A549 (cell line): ENCODE results near the gene SYNDIG1L. TPM values are rescaled to one million over a fixed set of nuclear protein-coding genes. Genes with fewer than 3 reads are reported as not detected.

Experiments
- ATAC-seq, 2 experiments: fragments of 200-7000 bp in 1 of 2; fragments of >200 bp in 1 of 2; cut with Nextera tagmentation in 1 of 2; cut with Tn5 transposase in 1 of 2; 3 replicates each; pipeline versions ENCODE4 v1.8.0 to v1.9.1; 2018 to 2020; ENCODE audit warnings: mild to moderate bottlenecking in 1 of 2, moderate library complexity in 1 of 2
- CTCF ChIA-PET: fragments of 300-600 bp; sonication (Branson Sonifier 250); formaldehyde crosslinking; extraction: SDS; loops from one replicate; lab custom pipeline; 2021; ENCODE audit warnings: antibody characterized with exemption, inconsistent platforms; lab: Yijun Ruan, JAX
- POLR2A ChIA-PET: fragments of 350-600 bp; formaldehyde crosslinking; extraction: SDS; loops from one replicate; lab custom pipeline; 2021; ENCODE audit warnings: antibody characterized with exemption, inconsistent platforms; lab: Yijun Ruan, JAX
- DNase-seq, 2 experiments: peaks; one replicate each; pipeline versions ENCODE4 v3.0.0 to v3.0.0-alpha.2; 2011 to 2016; ENCODE audit warnings: low read depth in 1 of 2, low spot score in 1 of 2
- FAIRE-seq: peaks from 2 replicates; lab custom pipeline; 2011; peaks lifted over from hg19 to GRCh38; lab: Jason Lieb, UNC
- H3K27ac ChIP-seq, 2 experiments: fragments of >200 bp; sonication (Bioruptor Twin); formaldehyde crosslinking; 3 replicates each; pipeline ENCODE4 v1.5.1; 2016 to 2017
- H3K4me1 ChIP-seq: fragments of >200 bp; sonication (Bioruptor Twin); formaldehyde crosslinking; 3 replicates; pipeline ENCODE4 v1.6.1; 2016
- H3K4me2 ChIP-seq: fragments of >200 bp; sonication (Bioruptor Twin); formaldehyde crosslinking; 3 replicates; pipeline ENCODE4 v1.6.1; 2016
- H3K4me3 ChIP-seq: fragments of >200 bp; sonication (Bioruptor Twin); formaldehyde crosslinking; 3 replicates; pipeline ENCODE4 v1.5.1; 2016
- H3K9me3 ChIP-seq: fragments of >200 bp; sonication (Bioruptor Twin); formaldehyde crosslinking; 3 replicates; pipeline ENCODE4 v1.6.1; 2016
- BHLHE40 ChIP-seq: IDR thresholded peaks from 2 replicates; pipeline ENCODE4 v1.6.1; 2012; ENCODE audit warnings: low read depth, low read length, inconsistent platforms
- CHD2 ChIP-seq: fragments of 150-350 bp; IDR thresholded peaks from 2 replicates; pipeline ENCODE4 v1.6.1; 2014; ENCODE audit warnings: low read length; ENCODE audit not compliant: partially characterized antibody
- CHD4 ChIP-seq: fragments of 200-600 bp; sonication (generic); IDR thresholded peaks from 2 replicates; pipeline ENCODE4 v1.6.1; 2016; ENCODE audit warnings: antibody characterized with exemption, mild to moderate bottlenecking, borderline replicate concordance
- EHF ChIP-seq: fragments of 250-450 bp; sonication (Bioruptor Pico); IDR thresholded peaks from 2 replicates; pipeline ENCODE4 v1.5.0; 2020; ENCODE audit warnings: mild to moderate bottlenecking
- ELK1 ChIP-seq: fragments of 150-350 bp; IDR thresholded peaks from 2 replicates; pipeline ENCODE4 v1.6.1; 2014; ENCODE audit warnings: low read depth, mild to moderate bottlenecking, low read length
- FOXS1 ChIP-seq: fragments of 250-450 bp; sonication (Bioruptor Pico); IDR thresholded peaks from 2 replicates; pipeline ENCODE4 v1.5.0; 2020; ENCODE audit warnings: mild to moderate bottlenecking, moderate library complexity
- HOXA7 ChIP-seq: fragments of 250-450 bp; sonication (Bioruptor Pico); IDR thresholded peaks from 2 replicates; pipeline ENCODE4 v1.5.0; 2020; ENCODE audit warnings: mild to moderate bottlenecking, moderate library complexity
- JUNB ChIP-seq: fragments of >200 bp; sonication (Bioruptor Twin); formaldehyde crosslinking; IDR thresholded peaks from 2 replicates; pipeline ENCODE4 v1.6.1; 2016
- KDM1A ChIP-seq: fragments of 200-600 bp; sonication (generic); IDR thresholded peaks from 2 replicates; pipeline ENCODE4 v1.6.1; 2016; ENCODE audit warnings: low read depth, mild to moderate bottlenecking
- PHF8 ChIP-seq: fragments of 200-600 bp; sonication (generic); IDR thresholded peaks from 2 replicates; pipeline ENCODE4 v1.6.1; 2016; ENCODE audit warnings: low read depth, mild to moderate bottlenecking, antibody characterized with exemption, moderate library complexity, borderline replicate concordance
- RCOR1 ChIP-seq: fragments of 150-350 bp; IDR thresholded peaks from 2 replicates; pipeline ENCODE4 v1.6.1; 2014; ENCODE audit warnings: antibody characterized with exemption, low read length, low read depth
- REST ChIP-seq: fragments of 200-600 bp; sonication (generic); IDR thresholded peaks from 2 replicates; pipeline ENCODE4 v1.6.1; 2016; ENCODE audit warnings: antibody characterized with exemption, mild to moderate bottlenecking, moderate library complexity
- RNF2 ChIP-seq: fragments of 200-600 bp; sonication (generic); IDR thresholded peaks from 2 replicates; pipeline ENCODE4 v1.6.1; 2016; ENCODE audit warnings: low read depth, mild to moderate bottlenecking, antibody characterized with exemption, moderate library complexity, borderline replicate concordance
- TP53 ChIP-seq: fragments of 250-450 bp; sonication (Bioruptor Pico); IDR thresholded peaks from 2 replicates; pipeline ENCODE4 v1.5.0; 2021; ENCODE audit warnings: mild to moderate bottlenecking, moderate library complexity
- ZNF302 ChIP-seq: fragments of 250-450 bp; sonication (Bioruptor Pico); IDR thresholded peaks from 2 replicates; pipeline ENCODE4 v1.9.0; 2021; ENCODE audit warnings: inconsistent platforms, mild to moderate bottlenecking, moderate library complexity
- WGBS: methylation state at CpG from one replicate; pipeline ENCODE4 v1.1.6; 2017; ENCODE audit errors: missing lambda C conversion rate; 5-methylcytosine and 5-hydroxymethylcytosine counted together
- polyA plus RNA-seq, 4 experiments: library from polyadenylated mRNA; depleted of rRNA in 3 of 4; stranded (reverse); fragments of >200 nt; fragmentation: RNase III in 1 of 4; extraction: RNeasy Plus Mini Kit Qiagen cat#74134 plus additional on column Dnase treatment in 1 of 4; gene quantifications; 2 replicates in 3 of 4; 3 replicates in 1 of 4; pipeline ENCODE4 v1.2.3, GENCODE V29; 2011 to 2017
- TF ChIP-seq, protein P1 (sequence below): IDR thresholded peaks from 2 replicates; pipeline ENCODE4 v1.6.1; 2012; ENCODE audit warnings: low read depth, borderline replicate concordance
- TF ChIP-seq, protein P2 (sequence below): IDR thresholded peaks from 2 replicates; pipeline ENCODE4 v1.6.1; 2012
- TF ChIP-seq, protein P3 (sequence below): IDR thresholded peaks from 2 replicates; pipeline ENCODE4 v1.6.1; 2012

SYNDIG1L gene
- polyA plus RNA-seq, 2 of the 4 experiments (the other 2 are of a cell fraction), result not detected

DNA sequence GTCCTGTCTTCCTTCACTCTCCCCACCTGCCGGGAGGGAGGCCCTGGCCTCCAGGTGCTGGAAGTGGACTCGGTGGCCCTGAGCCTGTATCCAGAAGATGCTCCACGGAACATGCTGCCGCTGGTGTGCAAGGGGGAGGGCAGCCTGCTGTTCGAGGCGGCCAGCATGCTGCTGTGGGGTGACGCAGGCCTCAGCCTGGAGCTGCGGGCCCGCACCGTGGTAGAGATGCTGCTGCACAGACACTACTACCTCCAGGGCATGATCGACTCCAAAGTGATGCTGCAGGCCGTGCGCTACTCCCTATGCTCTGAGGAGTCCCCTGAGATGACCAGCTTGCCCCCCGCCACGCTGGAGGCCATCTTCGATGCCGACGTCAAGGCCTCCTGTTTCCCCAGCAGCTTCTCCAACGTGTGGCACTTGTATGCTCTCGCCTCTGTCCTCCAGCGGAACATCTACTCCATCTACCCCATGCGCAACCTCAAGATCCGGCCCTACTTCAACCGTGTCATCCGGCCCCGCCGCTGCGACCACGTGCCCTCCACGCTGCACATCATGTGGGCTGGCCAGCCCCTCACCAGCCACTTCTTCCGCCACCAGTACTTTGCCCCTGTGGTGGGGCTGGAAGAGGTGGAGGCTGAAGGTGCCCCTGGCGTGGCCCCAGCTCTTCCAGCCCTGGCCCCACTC is 69.0 kb downstream of the SYNDIG1L start:
- ATAC-seq (no peak; a peak in 1 of 6 replicates), FAIRE-seq (no peak), DNase-seq (no peak)
- no peak overlapping the region for H3K4me2 ChIP-seq
- H3K4me3 ChIP-seq, result no peak overlapping the region
- no peak overlapping the region for H3K27ac ChIP-seq
- H3K4me1 ChIP-seq, result no peaks in the 10 kb centered on the region
- H3K9me3 ChIP-seq, result no peaks in the 10 kb centered on the region
- CTCF ChIA-PET, result interaction anchor here (0.7 to 7.6 kb wide), 5 partner anchors 9 to 121 kb away, joined by 3 to 67 read pairs (median 4); partner anchors contain the start of gene VRTN
- TF ChIP-seq JUNB, result no peak
- no peak for TF ChIP-seq CHD2
- TF ChIP-seq TP53, result no peak
- TF ChIP-seq EHF (CRISPR knock-in tag), result no peak
- no peak for TF ChIP-seq PHF8
- TF ChIP-seq KDM1A, result no peak
- no peak for TF ChIP-seq HOXA7
- TF ChIP-seq RNF2, result no peak
- no peak for TF ChIP-seq CHD4
- TF ChIP-seq, protein P1, sequence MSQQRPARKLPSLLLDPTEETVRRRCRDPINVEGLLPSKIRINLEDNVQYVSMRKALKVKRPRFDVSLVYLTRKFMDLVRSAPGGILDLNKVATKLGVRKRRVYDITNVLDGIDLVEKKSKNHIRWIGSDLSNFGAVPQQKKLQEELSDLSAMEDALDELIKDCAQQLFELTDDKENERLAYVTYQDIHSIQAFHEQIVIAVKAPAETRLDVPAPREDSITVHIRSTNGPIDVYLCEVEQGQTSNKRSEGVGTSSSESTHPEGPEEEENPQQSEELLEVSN, result no peak
- no peak for TF ChIP-seq ELK1
- TF ChIP-seq, protein P2, sequence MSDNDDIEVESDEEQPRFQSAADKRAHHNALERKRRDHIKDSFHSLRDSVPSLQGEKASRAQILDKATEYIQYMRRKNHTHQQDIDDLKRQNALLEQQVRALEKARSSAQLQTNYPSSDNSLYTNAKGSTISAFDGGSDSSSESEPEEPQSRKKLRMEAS, result no peak
- TF ChIP-seq BHLHE40, result no peak
- TF ChIP-seq, protein P3, sequence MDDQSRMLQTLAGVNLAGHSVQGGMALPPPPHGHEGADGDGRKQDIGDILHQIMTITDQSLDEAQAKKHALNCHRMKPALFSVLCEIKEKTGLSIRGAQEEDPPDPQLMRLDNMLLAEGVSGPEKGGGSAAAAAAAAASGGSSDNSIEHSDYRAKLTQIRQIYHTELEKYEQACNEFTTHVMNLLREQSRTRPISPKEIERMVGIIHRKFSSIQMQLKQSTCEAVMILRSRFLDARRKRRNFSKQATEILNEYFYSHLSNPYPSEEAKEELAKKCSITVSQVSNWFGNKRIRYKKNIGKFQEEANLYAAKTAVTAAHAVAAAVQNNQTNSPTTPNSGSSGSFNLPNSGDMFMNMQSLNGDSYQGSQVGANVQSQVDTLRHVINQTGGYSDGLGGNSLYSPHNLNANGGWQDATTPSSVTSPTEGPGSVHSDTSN, result no peak
- TF ChIP-seq FOXS1 (CRISPR knock-in tag), result no peak
- no peak for TF ChIP-seq ZNF302
- TF ChIP-seq RCOR1, result no peak
- no peak for TF ChIP-seq REST
- POLR2A ChIA-PET, result no interaction called here
- WGBS, result 77% methylated on average over 22 of the region's 32 CpGs

Other genes starting within 250 kb of the SYNDIG1L start
- 0.03 TPM in 1 of 2 replicates, not detected in the other for gene VSX2, start 186.8 kb downstream of the SYNDIG1L start, polyA plus RNA-seq (2011; rRNA removed)
- gene VSX2, start 186.8 kb downstream of the SYNDIG1L start, polyA plus RNA-seq (2017; fragmentation: RNase III; extraction: RNeasy Plus Mini Kit Qiagen cat#74134 plus additional on column Dnase treatment), result not detected in 3 replicates
- 13.9 and 22.7 TPM in 2 replicates for gene ABCD4, start 123.3 kb downstream of the SYNDIG1L start, polyA plus RNA-seq (2011; rRNA removed)
- 31.2 to 36.6 TPM (median 35.8 TPM) in 3 replicates for gene ABCD4, start 123.3 kb downstream of the SYNDIG1L start, polyA plus RNA-seq (2017; fragmentation: RNase III; extraction: RNeasy Plus Mini Kit Qiagen cat#74134 plus additional on column Dnase treatment)
- not detected in 2 replicates for gene VRTN, start 77.7 kb downstream of the SYNDIG1L start, polyA plus RNA-seq (2011; rRNA removed)
- not detected in 3 replicates for gene VRTN, start 77.7 kb downstream of the SYNDIG1L start, polyA plus RNA-seq (2017; fragmentation: RNase III; extraction: RNeasy Plus Mini Kit Qiagen cat#74134 plus additional on column Dnase treatment)
- gene NPC2, start 67.1 kb upstream of the SYNDIG1L start, polyA plus RNA-seq (2011; rRNA removed), result 97.7 and 124 TPM in 2 replicates
- 345 to 465 TPM (median 457 TPM) in 3 replicates for gene NPC2, start 67.1 kb upstream of the SYNDIG1L start, polyA plus RNA-seq (2017; fragmentation: RNase III; extraction: RNeasy Plus Mini Kit Qiagen cat#74134 plus additional on column Dnase treatment)
- 38.8 and 49.3 TPM in 2 replicates for gene ISCA2, start 67.6 kb upstream of the SYNDIG1L start, polyA plus RNA-seq (2011; rRNA removed)
- 41.3 to 48.8 TPM (median 45.8 TPM) in 3 replicates for gene ISCA2, start 67.6 kb upstream of the SYNDIG1L start, polyA plus RNA-seq (2017; fragmentation: RNase III; extraction: RNeasy Plus Mini Kit Qiagen cat#74134 plus additional on column Dnase treatment)
- 4.9 and 6.3 TPM in 2 replicates for gene LTBP2, start 186.0 kb upstream of the SYNDIG1L start, polyA plus RNA-seq (2011; rRNA removed)
- gene LTBP2, start 186.0 kb upstream of the SYNDIG1L start, polyA plus RNA-seq (2017; fragmentation: RNase III; extraction: RNeasy Plus Mini Kit Qiagen cat#74134 plus additional on column Dnase treatment), result 9.9 to 17.1 TPM (median 14.4 TPM) in 3 replicates